Breast epithelium (tissue), 4 donors: ENCODE measurements around the gene KIAA1217. TPM values are rescaled to one million over a fixed set of nuclear protein-coding genes. Genes with fewer than 3 reads are reported as not detected.

Experiments used
- DNase-seq, 2 donors: peaks; one replicate each; pipeline ENCODE4 v3.0.0-alpha.2; 2019; ENCODE audit warnings: low spot score in 2 of 2
- H3K27ac ChIP-seq, 2 donors: fragments of 200-600 bp; sonication (generic) in 1 of 2; one replicate each; pipeline ENCODE4 v1.5.1; 2016 to 2019; ENCODE audit warnings: mild to moderate bottlenecking in 1 of 2
- H3K27me3 ChIP-seq, 2 donors: fragments of 200-600 bp; sonication (generic) in 1 of 2; one replicate each; pipeline versions ENCODE4 v1.5.1 to v1.6.0; 2017 to 2019; ENCODE audit warnings: control low read depth in 1 of 2, mild to moderate bottlenecking in 1 of 2
- H3K36me3 ChIP-seq: fragments of 200-600 bp; one replicate; pipeline ENCODE4 v1.5.1; 2019
- H3K4me1 ChIP-seq, 2 donors: fragments of 200-600 bp; sonication (generic); one replicate each; pipeline ENCODE4 v1.5.1; 2016 to 2019; ENCODE audit warnings: control low read depth in 1 of 2
- H3K4me3 ChIP-seq, 3 donors: fragments of 200-600 bp; sonication (generic); 1 replicate in 2 of 3; 2 replicates in 1 of 3; pipeline ENCODE4 v1.5.1; 2016 to 2019; ENCODE audit warnings: mild to moderate bottlenecking in 3 of 3, moderate library complexity in 2 of 3
- H3K9me3 ChIP-seq, 2 donors: fragments of 200-600 bp; sonication (generic) in 1 of 2; one replicate each; pipeline ENCODE4 v1.5.1; 2016 to 2019; ENCODE audit warnings: control low read depth in 1 of 2
- CTCF ChIP-seq, 3 donors: fragments of 450-650 bp; IDR thresholded peaks; one replicate each; pipeline ENCODE4 v1.5.1; 2016 to 2017; ENCODE audit warnings: antibody characterized with exemption in 3 of 3, mild to moderate bottlenecking in 3 of 3, moderate library complexity in 3 of 3
- POLR2A ChIP-seq: fragments of 450-650 bp; IDR thresholded peaks from one replicate; pipeline ENCODE4 v1.6.1; 2016; ENCODE audit warnings: antibody characterized with exemption, mild to moderate bottlenecking, moderate library complexity
- POLR2AphosphoS5 ChIP-seq, 3 donors: sonication (generic); formaldehyde crosslinking; IDR thresholded peaks; one replicate each; pipeline ENCODE4 v1.6.1; 2017; ENCODE audit warnings: antibody characterized with exemption in 3 of 3
- intact Hi-C: fragments of 100-400 bp; cut with DNase I; formaldehyde crosslinking; loops from one replicate; pipeline ENCODE4 v1.15.1; 2023; ENCODE audit warnings: low total_unique reads
- total RNA-seq, 3 donors: library from RNA; depleted of rRNA; stranded (reverse); fragments of >200 nt; gene quantifications; one replicate each; pipeline ENCODE4 v1.1.0, GENCODE V29; 2016

KIAA1217 gene
- total RNA-seq, 3 donors from 2014 or later = 19.7 to 154 (median 83.6) TPM

- H3K9me3 ChIP-seq = no peaks in the 10 kb centered on the region
- H3K27me3 ChIP-seq = no peaks in the 10 kb centered on the region
- H3K4me3 ChIP-seq = no peak overlapping the region
- peak overlapping the region in 1 of 2 donors; percentile 18 for H3K27ac ChIP-seq
- peak in 1 of 2 donors; percentile 9 for DNase-seq
- intact Hi-C loops = no loop called here
- no peaks in the 10 kb centered on the region for H3K36me3 ChIP-seq
- TF ChIP-seq POLR2A (no peak), POLR2AphosphoS5 (IDR thresholded peaks at IDR 0.05) (no peak), CTCF (IDR thresholded peaks at IDR 0.05) (no peak)
- H3K4me1 ChIP-seq = peaks cover 0 to 6% of the 10 kb centered on the region in 2 donors
Measured at GRCh38 chr10:24493165-24493564, 284.2 kb downstream of the KIAA1217 start.

- no peaks in the 10 kb centered on the region for H3K9me3 ChIP-seq
- peaks cover 0 to 6% of the 10 kb centered on the region in 2 donors for H3K4me1 ChIP-seq
- TF ChIP-seq POLR2AphosphoS5 (IDR thresholded peaks at IDR 0.05) (no peak), CTCF (IDR thresholded peaks at IDR 0.05) (no peak), POLR2A (no peak)
- DNase-seq = no peak
- H3K27me3 ChIP-seq = no peaks in the 10 kb centered on the region
- no peaks in the 10 kb centered on the region for H3K36me3 ChIP-seq
- intact Hi-C loops = no loop called here
- H3K27ac ChIP-seq = peak overlapping the region; percentile 18 to 77
- H3K4me3 ChIP-seq = no peak overlapping the region
Measured at GRCh38 chr10:24494236-24494635, 285.3 kb downstream of the KIAA1217 start.

- no peaks in the 10 kb centered on the region for H3K9me3 ChIP-seq
- H3K4me3 ChIP-seq = no peak overlapping the region
- no peak for TF ChIP-seq CTCF (IDR thresholded peaks at IDR 0.05)
- TF ChIP-seq POLR2A = no peak
- no peak for TF ChIP-seq POLR2AphosphoS5 (IDR thresholded peaks at IDR 0.05)
- no peak for DNase-seq
- intact Hi-C loops = no loop called here
- peak overlapping the region in 1 of 2 donors; percentile 18 for H3K27ac ChIP-seq
- H3K4me1 ChIP-seq = peaks cover 0 to 6% of the 10 kb centered on the region in 2 donors
- H3K36me3 ChIP-seq = no peaks in the 10 kb centered on the region
- no peaks in the 10 kb centered on the region for H3K27me3 ChIP-seq
Measured at GRCh38 chr10:24494777-24495176, 285.8 kb downstream of the KIAA1217 start.

GRCh38 chr10:24495666-24496460 lies 286.9 kb downstream of the KIAA1217 start:
- peak overlapping the region; percentile 13 to 18 for H3K27ac ChIP-seq
- no peaks in the 10 kb centered on the region for H3K27me3 ChIP-seq
- DNase-seq = no peak
- no peak for TF ChIP-seq POLR2A
- H3K4me3 ChIP-seq = no peak overlapping the region
- peaks cover 0 to 6% of the 10 kb centered on the region in 2 donors for H3K4me1 ChIP-seq
- H3K9me3 ChIP-seq = no peaks in the 10 kb centered on the region
- no peaks in the 10 kb centered on the region for H3K36me3 ChIP-seq
- intact Hi-C loops = no loop called here

- Histone ChIP-seq H3K36me3 (no peaks in the 10 kb centered on the region), H3K4me3 (no peak overlapping the region), H3K9me3 (no peaks in the 10 kb centered on the region), H3K27me3 (no peaks in the 10 kb centered on the region), H3K4me1 (peaks cover 0 to 6% of the 10 kb centered on the region in 2 donors), H3K27ac (no peak overlapping the region)
- intact Hi-C loops = no loop called here
- no peak for TF ChIP-seq POLR2A
- peak in 1 of 2 donors; percentile 12 for DNase-seq
Measured at GRCh38 chr10:24496906-24497305, 288.0 kb downstream of the KIAA1217 start.

- intact Hi-C loops = no loop called here
- H3K27me3 ChIP-seq = no peaks in the 10 kb centered on the region
- TF ChIP-seq POLR2AphosphoS5 (IDR thresholded peaks at IDR 0.05) = no peak
- TF ChIP-seq POLR2A = no peak
- no peak for TF ChIP-seq CTCF (IDR thresholded peaks at IDR 0.05)
- H3K36me3 ChIP-seq = no peaks in the 10 kb centered on the region
- DNase-seq = no peak
- no peaks in the 10 kb centered on the region for H3K4me1 ChIP-seq
- no peaks in the 10 kb centered on the region for H3K9me3 ChIP-seq
- H3K4me3 ChIP-seq = no peak overlapping the region
- H3K27ac ChIP-seq = no peak overlapping the region
Measured at GRCh38 chr10:24501056-24501711, 292.2 kb downstream of the KIAA1217 start.
